Fibroblast of skin of scalp (primary cell): ENCODE results near the gene ATP5F1E.
"Not testable (repeated sequence)": the region's sequence is repeated elsewhere in the genome, so short reads cannot be mapped to it uniquely, and the experiment has no call there.

Experiments used
- DNase-seq: peaks from one replicate; pipeline ENCODE4 v3.0.0-alpha.2; 2013

ATP5F1E gene

DNA sequence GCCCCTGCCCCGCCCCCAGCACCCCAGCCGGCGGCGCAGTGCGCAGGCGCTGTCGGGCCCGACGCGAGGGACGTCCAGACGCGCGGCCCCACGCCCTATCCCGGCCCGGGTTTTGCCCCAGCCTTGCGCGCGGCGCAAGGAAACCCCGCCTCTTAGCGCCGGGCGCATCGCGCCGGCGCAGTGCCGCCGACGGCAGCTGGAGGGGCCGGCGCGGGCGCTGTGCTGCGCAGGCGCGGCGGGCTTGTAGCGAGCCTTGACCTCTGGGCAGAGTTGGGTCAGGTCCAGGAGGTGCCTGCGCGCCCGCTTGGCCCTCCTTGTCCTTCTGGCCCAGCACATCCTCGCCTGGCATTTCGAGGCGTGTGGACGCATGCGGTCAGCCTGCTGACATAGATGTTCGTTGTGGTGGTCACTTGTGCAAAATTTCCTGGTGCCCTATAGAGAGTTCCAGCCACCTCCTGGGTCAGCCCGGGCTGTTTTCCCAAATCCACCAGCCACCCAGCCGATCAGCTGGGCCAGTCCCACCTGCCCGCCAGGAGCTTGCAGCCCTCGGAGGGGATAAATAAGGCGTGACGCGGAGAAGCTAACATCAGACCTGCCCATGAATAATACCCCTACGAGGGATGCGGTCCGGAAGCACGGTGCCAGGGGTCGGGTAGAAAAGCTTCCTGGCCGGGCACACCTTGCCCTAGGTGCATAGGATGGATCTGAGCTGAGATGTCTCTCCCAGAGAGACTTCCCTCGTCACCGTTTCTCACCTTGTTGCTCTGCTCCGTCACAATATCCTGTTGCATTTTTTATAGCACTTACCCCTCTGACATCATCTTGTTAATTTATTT, 10.9 kb upstream of the ATP5F1E start:
- DNase-seq: peak; percentile 94

DNA sequence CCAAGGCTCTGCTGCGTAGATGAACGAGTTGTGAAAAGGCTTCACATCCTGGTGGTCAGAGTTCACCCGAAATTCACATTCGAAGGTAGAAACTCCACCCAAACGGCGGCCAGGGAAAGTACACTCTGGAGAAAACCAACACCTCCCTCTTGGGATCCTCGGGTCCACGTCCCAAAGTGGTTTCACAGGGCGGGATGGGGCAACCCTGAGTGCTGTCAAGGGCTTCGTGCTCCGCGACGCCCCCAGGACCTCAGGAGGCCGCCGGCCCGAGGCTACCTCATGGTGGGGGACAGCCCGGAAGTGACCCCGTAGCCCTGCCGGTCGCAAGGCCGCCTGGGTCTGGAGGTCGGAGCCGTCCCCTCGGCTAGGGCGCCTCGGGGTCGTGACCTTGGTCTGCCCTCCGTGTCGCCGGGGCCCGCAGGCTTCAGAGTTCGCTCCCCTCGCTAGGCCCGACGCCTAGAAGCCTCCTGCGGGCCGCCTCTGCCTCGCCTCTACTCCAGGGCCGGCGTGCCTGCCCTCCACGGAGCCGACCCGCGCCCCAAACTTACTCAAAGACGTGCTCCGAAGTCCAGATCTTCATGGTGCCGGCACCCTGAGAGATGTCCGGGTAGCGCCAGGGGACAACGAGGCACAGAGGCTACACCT, 10.1 kb upstream of the ATP5F1E start, which contains the start of gene PRELID3B:
Gene PRELID3B (minus strand): TSS at position 636 of the 645 bp plus-strand sequence. CDS start 56 bp downstream, at position 580.
- peak; percentile 19 for DNase-seq

DNA sequence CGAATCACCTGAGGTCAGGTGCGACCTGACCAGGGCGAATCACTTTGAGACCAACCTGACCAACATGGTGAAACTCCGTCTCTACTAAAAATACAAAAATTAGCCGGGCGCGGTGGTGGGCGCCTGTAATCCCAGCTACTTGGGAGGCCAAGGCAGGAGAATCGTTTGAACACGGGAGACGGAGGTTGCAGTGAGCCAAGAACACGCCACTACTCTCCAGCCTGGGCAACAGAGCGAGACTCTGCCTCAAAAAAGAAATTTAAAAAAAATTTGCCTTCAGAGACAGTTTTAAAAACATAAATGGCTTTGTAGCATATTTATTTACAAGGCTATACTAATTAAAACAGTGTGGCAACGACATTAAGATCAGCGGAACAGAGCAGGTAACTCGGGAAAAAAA, 9.4 kb upstream of the ATP5F1E start:
- not testable (repeated sequence) for DNase-seq

DNA sequence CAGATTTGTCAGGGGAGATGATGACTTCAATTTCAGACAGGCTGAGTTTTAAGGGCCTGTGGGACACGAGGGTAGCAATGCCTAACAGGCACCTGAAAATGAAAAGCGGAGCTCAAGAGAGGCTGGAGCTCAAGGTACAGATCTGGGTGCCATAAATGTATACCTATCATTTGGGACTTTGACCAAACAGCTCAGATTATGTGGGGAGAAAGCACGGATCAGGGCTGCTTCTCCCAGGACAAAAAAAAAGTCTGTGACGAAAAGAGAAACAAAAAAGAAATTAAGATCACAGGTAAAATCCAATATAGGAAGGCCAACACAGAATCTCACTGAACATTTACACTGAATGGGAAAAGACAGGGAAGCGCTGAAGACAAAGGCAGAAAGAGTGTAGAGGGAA, 8.5 kb upstream of the ATP5F1E start:
- no peak for DNase-seq

DNA sequence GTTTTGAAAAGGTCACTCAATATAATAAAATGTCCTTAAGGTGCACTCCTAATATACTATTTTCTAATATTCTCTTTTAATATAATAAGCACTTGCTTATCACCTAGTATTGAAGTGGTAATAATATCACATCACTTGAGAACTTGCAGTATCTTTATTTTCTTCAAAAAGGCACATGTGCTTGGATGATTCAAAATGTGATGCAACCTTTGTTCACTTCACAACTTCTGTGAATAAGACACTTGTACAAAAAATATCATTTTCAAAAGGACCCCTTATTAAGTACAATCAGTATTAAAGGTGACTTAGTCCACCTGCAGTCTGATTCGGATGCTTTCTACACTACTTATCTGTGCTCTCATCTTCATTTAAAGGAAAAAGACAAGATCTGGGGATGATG, 7.1 kb upstream of the ATP5F1E start:
- no peak for DNase-seq

DNA sequence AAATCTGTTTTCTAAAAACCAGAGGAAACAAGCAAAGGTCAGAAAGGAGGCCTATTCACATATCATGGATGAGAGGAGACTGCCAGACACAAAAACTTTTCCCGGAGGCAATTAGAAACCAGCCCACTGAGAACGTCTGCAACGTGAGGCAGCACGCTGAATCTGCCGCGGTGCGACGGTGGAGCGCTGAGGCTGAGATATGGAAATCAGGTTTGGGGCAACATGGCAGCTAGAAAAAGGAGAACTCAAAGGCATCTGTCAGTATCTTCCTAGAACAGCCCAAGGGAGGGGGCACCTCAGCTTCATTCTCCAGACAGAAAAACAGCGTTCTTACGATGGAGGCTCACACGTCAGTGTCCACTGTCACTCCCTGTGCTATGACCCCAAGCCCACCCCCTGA, 5.3 kb upstream of the ATP5F1E start:
- no peak for DNase-seq

DNA sequence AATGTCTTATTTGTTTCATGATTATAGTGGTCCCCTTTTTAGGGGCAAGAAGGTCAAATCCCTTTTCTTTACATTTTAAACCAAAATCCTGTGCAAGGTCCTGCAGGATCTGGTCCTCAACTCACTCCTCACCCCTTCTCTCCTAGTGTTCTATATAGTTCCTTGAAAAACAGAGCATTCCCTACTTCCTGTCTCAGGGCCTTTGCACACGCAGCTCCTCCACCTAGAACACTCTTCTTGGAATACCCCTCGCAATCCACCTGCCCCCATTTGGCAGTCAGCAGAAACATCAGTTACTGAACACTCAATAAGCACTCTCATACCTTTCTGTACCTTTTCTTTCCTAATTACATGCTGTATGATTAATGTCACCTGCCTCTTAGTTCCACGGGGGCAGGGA, 3.2 kb upstream of the ATP5F1E start:
- DNase-seq: no peak

DNA sequence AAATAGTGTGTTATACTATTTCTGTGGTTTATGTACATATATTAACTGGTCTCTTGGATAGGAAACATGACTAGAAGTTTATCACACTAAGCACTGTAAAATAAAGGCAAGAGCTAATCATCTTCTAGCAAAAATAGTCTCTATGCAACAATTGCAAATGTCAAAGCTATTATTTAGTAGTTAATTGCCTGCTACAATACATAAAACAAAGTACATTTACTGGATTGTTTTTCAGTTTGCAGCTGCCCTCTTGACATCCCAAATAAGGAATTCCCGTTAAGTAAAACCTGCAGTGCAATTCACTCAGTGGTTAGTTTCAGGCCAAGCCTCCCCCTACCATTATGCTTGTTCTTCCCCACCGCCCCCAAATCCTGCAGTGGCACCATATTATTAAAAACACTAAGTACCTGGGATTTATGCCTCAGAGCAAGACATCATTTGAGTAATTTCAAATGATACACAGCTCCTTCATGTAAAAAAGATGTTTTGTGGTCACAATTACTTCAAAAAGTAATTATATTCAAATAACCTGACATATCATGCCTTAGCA, 1.6 kb upstream of the ATP5F1E start:
- no peak for DNase-seq

DNA sequence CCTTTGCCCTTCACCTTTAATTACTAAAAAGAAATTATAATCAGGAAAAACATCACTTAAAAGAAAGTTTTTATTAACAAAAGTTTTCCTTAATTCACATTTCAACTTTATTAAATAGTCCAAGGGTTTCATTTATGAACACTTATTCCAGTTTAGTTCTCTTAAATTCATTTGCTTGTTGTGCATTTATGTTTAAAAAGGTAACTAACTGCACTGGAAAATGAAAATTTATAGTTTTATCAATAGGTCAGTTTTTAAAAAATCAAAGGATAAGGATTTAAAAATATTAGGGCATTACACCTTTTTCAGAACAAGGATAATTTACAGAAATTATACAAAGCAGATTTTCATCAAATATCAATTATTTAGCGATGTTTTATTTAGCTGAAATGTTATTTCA, 958 bp upstream of the ATP5F1E start:
- no peak for DNase-seq

DNA sequence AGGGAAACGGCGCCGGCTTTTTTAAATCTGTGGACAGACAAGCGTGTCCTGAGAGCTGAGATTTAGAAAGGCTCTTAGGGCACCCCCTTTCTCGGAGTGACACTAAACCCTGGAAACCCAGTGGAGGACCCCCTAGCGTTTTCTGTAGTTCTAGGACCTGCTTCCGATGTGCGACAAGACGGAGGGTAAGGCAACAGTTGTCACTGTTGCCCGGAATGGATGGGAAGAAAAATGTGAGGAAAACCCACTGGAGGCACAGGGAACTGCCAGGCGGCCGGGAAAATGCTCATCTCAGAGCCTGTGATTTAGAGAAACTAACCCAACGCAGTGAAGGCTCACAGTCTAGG, 551 bp upstream of the ATP5F1E start:
- DNase-seq: peak; percentile 47

DNA sequence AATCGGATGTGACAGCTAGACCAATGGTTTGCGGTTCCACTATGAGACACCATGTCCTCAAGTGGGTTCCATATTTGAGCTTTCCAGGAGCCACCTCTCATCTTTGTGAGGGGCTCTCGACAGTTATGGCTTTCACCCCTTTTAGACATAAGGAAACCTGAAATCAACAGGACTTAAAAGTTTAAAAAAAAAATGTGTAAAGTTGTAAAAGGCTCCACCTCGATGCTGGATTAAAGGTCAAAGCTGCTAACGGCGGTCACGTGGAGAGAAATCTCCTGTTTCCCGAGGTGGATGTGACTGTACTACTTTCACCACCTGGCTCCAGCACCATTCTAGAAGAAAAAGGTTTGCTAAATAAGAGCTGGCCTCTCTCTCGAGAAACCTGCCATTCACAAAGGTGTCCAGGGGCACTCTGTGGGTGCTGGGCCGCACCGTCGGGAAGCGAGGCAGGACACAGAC, 542 bp downstream of the ATP5F1E start:
- DNase-seq: no peak

DNA sequence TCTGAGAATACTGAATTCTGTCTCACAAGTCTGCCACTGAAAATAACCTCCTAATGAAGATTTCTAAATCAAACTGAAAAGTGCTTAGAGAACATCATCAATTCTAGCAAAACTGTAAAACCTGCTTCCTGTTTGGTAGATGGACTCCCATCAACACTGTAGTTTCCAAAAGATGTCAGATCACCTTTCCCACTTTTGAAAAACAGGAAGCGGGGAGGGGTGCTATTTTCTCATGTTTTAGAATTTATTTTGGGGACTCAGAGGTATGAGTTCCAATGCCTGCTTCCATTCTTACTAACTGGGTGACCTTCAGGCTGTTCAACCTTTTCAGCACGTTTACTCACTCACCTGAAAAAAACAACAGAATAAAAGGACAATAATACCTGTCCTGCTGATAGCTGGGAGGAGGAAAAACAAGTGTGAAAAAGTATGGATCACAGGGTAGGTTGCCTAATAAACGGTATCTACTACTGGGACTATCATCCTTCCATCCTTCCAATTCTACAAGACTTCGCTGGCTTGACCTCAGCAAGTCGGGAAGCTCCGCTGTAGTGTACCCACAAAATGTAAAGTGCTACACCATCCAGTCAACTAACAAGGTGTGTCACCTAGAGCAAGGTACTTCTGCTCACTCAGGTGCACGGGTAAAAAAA, 1.1 kb downstream of the ATP5F1E start:
- no peak for DNase-seq

DNA sequence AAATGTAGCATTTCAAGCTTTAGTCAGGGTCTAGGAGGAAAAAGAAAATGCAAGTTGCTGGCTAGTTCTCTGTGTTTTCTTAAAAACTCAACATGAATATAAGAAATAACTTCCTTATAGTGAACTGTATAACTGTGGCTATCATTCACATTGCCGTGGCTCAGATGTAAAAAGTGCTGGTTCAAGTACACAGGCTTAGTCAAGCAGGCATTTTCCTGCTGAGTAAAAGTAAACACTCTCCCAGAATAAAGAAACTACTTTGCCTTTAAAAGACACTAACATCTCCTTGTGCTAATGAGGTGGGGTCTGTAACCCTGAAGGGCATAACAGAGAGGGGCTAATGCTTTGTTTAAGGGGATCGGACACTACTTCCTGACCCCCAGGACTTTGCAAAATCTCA, 3.3 kb downstream of the ATP5F1E start:
- no peak for DNase-seq

DNA sequence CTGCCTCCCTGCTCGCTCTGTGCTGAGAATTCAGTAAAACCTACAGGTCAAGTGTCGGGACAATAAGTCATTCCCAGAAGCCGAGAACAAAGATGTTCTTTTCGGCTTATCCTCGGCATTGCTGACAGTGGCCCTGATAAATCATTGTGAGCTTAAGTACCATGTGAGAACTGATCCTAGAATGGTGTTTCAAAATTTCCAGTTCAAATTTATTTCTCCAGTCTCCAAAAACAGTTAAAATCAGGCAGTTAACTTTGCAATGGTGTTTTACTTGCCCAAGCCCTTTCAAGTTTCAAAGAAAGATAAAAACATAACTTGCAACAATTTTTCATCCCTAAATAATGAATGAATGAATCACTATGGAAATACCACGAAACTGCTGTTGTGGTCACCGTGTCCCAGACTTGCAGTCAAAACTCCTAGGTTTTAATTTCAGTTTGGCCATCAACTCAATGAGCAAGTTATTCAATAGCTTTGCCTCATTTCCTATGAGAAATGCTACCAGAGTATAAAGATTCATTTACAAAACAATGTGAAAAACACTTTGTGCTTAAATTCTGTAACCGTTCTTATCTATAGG, 4.3 kb downstream of the ATP5F1E start:
- peak; percentile 65 for DNase-seq

DNA sequence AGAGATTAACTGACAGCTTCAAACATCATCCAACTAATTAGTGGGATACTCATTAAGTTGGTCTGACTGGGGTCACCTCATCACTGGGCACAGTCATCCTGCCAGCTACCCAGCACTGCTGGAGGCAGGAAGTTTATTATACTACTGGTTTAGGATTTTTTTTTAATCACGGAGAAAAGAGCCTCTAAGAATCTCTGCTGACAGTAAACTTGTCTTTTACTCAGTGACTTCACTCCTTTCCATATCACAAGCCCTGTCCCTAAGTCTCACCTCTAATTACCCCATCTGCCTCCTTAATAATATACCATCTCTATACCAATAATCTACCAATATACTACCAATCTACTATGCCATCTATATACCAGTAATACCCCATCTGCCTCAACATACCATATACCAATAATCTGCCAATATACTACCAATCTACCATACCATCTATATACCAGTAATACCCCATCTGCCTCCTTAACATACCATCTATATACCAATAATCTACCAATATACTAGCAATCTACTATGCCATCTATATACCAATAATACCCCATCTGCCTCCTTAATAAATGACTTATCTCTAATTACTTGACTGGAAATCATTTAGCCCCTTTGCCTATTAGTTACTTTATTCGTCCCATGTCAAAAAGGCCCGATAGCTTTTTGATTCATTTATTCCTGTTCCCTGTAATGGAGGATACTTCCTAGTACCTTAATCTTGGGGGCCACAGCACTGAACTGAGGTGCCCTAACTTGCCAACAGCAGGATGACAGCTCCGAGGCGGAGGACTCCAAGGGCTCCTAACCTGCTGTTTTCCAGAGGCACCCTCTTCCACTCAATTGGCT, 5.0 kb downstream of the ATP5F1E start:
- no peak for DNase-seq

DNA sequence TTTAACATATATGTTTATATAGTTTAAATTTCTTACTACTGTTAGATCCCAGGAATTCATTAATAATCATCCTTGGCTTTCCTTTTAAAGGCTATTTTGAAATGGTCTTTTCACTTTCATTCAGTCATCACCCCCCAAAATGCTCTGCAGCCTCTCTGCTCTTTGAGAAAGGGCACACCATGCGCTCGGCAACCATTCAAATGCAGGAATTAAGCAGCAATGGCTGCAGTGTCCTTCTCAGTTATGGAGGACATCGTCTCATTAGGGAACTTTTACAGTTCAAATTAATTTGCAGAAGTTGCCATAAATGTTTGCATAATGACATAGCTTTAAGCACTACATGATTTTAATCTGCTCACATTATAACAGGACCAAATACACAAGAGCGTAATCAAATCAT, 6.6 kb downstream of the ATP5F1E start:
- no peak for DNase-seq

DNA sequence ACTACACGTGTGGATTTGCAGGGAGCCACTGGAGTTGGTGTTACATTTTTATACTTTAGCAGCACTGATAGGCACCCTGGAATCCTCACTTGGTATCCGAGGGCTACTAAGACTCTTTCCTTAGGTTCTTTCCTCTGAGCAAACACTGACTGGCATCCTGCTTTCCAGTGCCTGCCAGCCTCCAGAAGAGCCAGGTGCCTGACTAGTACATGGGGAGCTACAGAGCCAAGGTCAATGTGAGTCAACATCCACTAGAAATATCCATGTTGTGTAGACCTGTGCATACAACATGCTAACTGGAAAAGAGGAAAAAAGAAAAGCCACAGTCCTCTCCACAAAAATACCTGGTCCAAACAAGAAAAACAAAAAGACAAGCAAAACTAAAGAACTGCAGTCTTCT, 7.0 kb downstream of the ATP5F1E start:
- DNase-seq: no peak

DNA sequence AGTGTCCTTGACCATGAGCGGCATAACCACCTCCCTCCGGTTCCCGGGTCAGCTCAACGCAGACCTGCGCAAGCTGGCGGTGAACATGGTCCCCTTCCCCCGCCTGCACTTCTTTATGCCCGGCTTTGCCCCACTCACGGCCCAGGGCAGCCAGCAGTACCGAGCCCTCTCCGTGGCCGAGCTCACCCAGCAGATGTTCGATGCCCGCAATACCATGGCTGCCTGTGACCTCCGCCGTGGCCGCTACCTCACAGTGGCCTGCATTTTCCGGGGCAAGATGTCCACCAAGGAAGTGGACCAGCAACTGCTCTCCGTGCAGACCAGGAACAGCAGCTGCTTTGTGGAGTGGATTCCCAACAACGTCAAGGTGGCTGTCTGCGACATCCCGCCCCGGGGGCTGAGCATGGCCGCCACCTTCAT, 8.0 kb downstream of the ATP5F1E start:
- DNase-seq: no peak

DNA sequence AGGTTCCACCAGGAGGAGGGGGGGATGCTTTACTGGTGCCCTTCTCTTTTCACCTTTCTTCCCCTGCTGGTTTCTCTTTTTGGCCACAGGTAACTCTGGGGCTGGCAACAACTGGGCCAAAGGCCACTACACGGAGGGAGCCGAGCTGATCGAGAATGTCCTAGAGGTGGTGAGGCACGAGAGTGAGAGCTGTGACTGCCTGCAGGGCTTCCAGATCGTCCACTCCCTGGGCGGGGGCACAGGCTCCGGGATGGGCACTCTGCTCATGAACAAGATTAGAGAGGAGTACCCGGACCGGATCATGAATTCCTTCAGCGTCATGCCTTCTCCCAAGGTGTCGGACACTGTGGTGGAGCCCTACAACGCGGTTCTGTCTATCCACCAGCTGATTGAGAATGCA, 8.5 kb downstream of the ATP5F1E start:
- no peak for DNase-seq

DNA sequence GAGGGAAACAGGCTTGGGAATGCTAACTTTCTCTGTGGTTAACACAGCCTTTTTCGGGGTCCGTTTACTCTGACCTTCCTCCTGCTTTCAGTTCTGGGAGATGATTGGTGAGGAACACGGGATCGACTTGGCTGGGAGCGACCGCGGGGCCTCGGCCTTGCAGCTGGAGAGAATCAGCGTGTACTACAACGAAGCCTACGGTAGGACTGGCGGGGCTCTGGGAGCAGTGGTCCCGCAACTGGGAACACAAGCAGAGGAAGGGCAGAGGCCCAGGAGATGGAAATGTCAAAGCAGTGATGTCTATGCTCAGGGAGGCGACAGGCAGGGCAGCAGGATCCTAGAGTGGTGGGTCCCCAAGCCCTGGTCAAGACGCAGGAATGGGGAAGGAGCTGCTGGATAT, 9.4 kb downstream of the ATP5F1E start:
- DNase-seq: no peak

DNA sequence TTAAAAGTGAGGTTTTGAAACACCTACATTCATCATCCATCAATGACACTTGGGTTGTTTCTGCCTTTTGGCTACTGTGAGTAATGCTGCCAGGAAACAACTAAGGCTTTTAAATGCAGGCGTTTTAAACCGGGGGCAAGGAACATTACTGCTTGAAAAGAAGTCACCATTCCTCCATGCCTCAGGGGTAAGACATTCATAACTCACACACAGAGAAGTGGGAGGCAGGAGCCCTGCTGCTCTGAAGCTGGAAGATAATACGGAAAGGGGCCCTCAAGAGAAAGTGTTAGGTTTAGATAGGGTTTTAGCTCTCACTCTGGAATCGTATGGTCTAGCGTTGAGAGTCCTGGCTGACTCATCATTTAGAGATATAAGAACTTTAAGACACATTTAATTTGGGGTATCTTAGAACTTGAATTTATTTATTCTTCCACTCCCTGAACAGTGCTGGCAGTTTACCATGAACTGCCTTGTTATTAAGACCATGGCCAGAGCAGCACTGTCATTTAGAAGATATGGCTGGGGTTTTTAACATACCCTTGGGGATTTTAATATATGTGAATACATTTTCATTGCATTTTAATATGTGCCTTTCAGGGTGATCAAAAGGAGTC, 11.1 kb downstream of the ATP5F1E start:
- no peak for DNase-seq

DNA sequence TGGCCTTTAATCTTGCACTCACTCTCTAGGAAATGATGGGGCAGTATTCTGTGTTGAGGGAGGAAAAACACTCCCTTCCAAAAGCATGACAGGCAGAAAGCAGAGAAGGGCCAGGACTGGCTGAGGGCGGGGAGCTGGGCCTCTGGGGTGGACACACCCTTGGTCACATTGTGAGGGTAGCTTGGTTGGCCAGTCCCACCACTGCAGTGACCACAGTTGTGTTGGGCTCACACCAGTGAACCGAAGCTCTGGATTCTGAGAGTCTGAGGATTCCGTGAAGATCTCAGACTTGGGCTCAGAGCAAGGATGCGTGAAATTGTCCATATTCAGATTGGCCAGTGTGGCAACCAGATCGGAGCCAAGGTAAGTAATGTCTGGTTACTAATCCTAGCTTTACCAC, 12.9 kb downstream of the ATP5F1E start, which contains the start of gene TUBB1:
Gene TUBB1 (plus strand): TSS at position 213 of the 400 bp plus-strand sequence. CDS start 94 bp downstream, at position 307.
- no peak for DNase-seq
